ENCODE results near the gene PGAP6. TPM values are rescaled to one million over a fixed set of nuclear protein-coding genes. Genes with fewer than 3 reads are reported as not detected.
"Not testable (repeated sequence)": the region's sequence is repeated elsewhere in the genome, so short reads cannot be mapped to it uniquely, and the experiment has no call there.

Gene PGAP6
- total and polyA plus RNA-seq, 10 donors: 19.5 to 63.2 (median 43.9) TPM

GRCh38 chr16:424623-425081 is 42.9 kb upstream of the PGAP6 start:
- H3K27ac ChIP-seq: peak overlapping the region; percentile 61 to 96 (median 90)
- peaks cover 0 to 1% (median 0%) of the 10 kb centered on the region in 6 donors for H3K36me3 ChIP-seq
- peaks cover 0 to 14% (median 0%) of the 10 kb centered on the region in 7 donors for H3K27me3 ChIP-seq (replicated peaks in 1 of 7)
- WGBS, 5 donors: 12 to 49% (median 14%) methylated on average over 9 to 31 of the region's 31 CpGs
- H3K4me3 ChIP-seq: peak overlapping the region; percentile 60 to 87 (median 78)
- no peaks in the 10 kb centered on the region for H3K9me3 ChIP-seq
- peaks cover 6 to 45% (median 33%) of the 10 kb centered on the region in 6 donors for H3K4me1 ChIP-seq
- intact Hi-C loops (cut with DNase I; ENCODE audit: low total_unique reads): loop anchor here (10.0 kb wide), 1 partner anchor 60 kb away; no protein-coding TSS in a partner anchor
- no peak for TF ChIP-seq POLR2AphosphoS5 (IDR thresholded peaks at IDR 0.05)
- no peak for TF ChIP-seq CTCF (IDR thresholded peaks at IDR 0.05 in 8 of 11, conservative IDR thresholded peaks at IDR 0.05 in 3 of 11)
- TF ChIP-seq POLR2A (IDR thresholded peaks at IDR 0.05): no peak
- DNase-seq: no peak

DNA sequence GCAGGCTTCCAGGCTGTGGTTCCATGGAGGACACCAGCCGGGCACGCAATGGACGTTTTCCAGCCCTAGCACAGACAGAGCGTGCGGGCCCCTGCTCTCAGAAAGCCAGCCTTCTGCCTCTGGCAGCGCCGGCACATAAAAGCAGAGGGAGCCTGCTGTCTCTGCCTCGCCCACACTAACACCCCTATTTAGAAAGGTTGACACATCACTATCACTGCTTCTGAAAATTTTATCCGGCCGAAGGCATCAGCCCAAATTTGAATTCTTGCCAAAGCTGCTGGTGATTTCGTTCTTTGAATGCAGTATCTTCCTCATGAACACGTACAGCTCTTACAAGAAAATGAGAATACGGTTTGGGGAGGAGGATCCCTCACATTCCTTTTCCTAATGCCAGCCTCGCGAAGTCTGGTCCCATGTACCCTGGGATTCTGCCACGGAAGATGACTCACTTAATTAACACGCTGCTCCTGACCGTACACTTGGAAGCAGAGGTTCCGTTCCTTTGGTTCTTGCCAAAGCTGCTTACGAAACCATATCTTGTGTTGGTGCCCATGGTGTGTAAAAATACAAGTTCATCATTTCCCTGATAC is 42.4 kb upstream of the PGAP6 start:
- TF ChIP-seq POLR2A (IDR thresholded peaks at IDR 0.05) (no peak), POLR2AphosphoS5 (IDR thresholded peaks at IDR 0.05) (peak in 1 of 3 donors; percentile 53), CTCF (IDR thresholded peaks at IDR 0.05 in 8 of 11, conservative IDR thresholded peaks at IDR 0.05 in 3 of 11) (no peak)
- H3K9me3 ChIP-seq: no peaks in the 10 kb centered on the region
- 58 to 78% (median 59%) methylated on average over 20 of the region's 20 CpGs for WGBS, 5 donors
- peak overlapping the region in 7 of 8 donors; percentile 80 to 96 (median 91) for H3K27ac ChIP-seq
- DNase-seq: no peak
- peaks cover 6 to 45% (median 33%) of the 10 kb centered on the region in 6 donors for H3K4me1 ChIP-seq
- peaks cover 0 to 14% (median 0%) of the 10 kb centered on the region in 7 donors for H3K27me3 ChIP-seq (replicated peaks in 1 of 7)
- intact Hi-C loops (cut with DNase I; ENCODE audit: low total_unique reads): loop anchor here (10.0 kb wide), 1 partner anchor 61 kb away; no protein-coding TSS in a partner anchor
- peak overlapping the region in 4 of 8 donors; percentile 60 to 87 (median 72) for H3K4me3 ChIP-seq
- H3K36me3 ChIP-seq: no peaks in the 10 kb centered on the region

GRCh38 chr16:422179-422578 is 40.4 kb upstream of the PGAP6 start:
- H3K27ac ChIP-seq, DNase-seq, H3K4me3 ChIP-seq, H3K9me3 ChIP-seq, H3K36me3 ChIP-seq: not testable (repeated sequence)
- Histone ChIP-seq H3K27me3 (replicated peaks in 1 of 7) (peaks cover 0 to 14% (median 0%) of the 10 kb centered on the region in 7 donors), H3K4me1 (peaks cover 6 to 27% (median 25%) of the 10 kb centered on the region in 6 donors)
- 92 to 97% (median 94%) methylated on average over 13 of the region's 13 CpGs for WGBS, 5 donors
- intact Hi-C loops (cut with DNase I; ENCODE audit: low total_unique reads): loop anchor here (10.0 kb wide), 1 partner anchor 63 kb away; no protein-coding TSS in a partner anchor

DNA sequence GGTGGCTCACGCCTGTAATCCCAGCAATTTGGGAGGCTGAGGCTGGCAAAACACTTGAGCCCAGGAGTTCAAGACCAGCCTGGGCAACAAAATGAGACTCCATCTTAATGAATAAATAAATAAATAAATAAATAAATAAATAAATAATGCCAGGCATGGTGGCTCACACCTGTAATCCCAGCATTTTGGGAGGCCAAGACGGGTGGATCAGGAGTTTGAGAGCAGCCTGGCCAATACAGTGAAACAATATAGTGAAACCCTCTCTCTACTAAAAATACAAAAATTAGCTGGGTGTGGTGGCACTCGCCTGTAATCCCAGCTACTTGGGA is 33.4 kb upstream of the PGAP6 start:
- DNase-seq; H3K27ac ChIP-seq; H3K4me3 ChIP-seq; H3K4me1 ChIP-seq; H3K27me3 ChIP-seq (replicated peaks in 1 of 7); H3K9me3 ChIP-seq; intact Hi-C loops (cut with DNase I; ENCODE audit: low total_unique reads): not testable (repeated sequence)
- peaks cover 0 to 25% (median 0%) of the 10 kb centered on the region in 6 donors for H3K36me3 ChIP-seq
- 85 to 98% (median 91%) methylated on average over 3 of the region's 3 CpGs for WGBS, 5 donors

DNA sequence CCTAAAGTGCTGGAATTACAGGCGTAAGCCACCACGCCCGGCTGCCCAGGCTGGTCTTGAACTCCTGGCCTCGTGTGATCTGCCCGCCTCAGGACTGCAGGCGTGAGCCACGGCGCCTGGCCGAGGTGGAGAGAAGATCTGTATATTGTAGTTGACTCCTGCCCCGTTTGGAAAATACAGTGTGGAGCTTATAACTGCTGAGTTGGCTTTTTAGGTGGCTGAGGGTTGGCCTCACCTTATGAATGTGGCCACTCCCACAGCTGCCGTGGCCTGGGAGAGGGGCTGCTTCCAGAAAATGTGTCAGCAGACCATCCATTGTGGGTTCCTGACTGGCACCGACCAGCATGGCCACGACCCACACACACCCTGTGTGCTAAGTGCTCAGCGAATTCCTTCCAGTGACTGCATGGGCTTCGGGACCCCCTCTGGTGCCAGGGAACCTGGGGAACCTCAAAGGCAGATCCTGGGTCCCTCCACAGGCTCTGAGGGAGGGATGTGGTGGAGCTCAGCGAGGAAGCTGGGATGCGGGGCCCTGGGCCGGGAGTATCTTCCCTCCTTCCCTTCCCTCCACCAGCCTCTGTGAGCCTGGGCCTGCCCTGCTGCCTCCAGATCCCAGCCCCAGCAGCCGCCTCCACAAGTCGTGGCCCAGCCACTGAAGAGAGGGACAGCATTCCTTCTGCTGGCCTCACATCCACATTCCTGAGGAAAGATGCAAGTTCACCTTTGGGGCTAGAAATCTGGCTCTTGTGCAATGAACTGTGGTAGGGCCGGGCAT is 32.8 kb upstream of the PGAP6 start:
- no peaks in the 10 kb centered on the region for H3K9me3 ChIP-seq
- H3K4me3 ChIP-seq: no peak overlapping the region
- H3K36me3 ChIP-seq: peaks cover 0 to 28% (median 0%) of the 10 kb centered on the region in 6 donors
- H3K27me3 ChIP-seq (replicated peaks in 1 of 7): no peaks in the 10 kb centered on the region
- TF ChIP-seq CTCF (IDR thresholded peaks at IDR 0.05 in 8 of 11, conservative IDR thresholded peaks at IDR 0.05 in 3 of 11) (no peak), POLR2AphosphoS5 (IDR thresholded peaks at IDR 0.05) (no peak), POLR2A (IDR thresholded peaks at IDR 0.05) (no peak)
- intact Hi-C loops (cut with DNase I; ENCODE audit: low total_unique reads): no loop called here
- H3K4me1 ChIP-seq: no peaks in the 10 kb centered on the region
- H3K27ac ChIP-seq: no peak overlapping the region
- DNase-seq: no peak
- 85 to 96% (median 89%) methylated on average over 18 to 21 of the region's 21 CpGs for WGBS, 5 donors
